HL-60 (cell line): ENCODE data around the gene TMEM89.
A peak's percentile ranks its signal among the peaks of the same experiment; 100 is the strongest.

Experiments
- DNase-seq, 2 experiments: peaks; one replicate each; pipeline ENCODE4 v3.0.0-alpha.2; 2010 to 2020; ENCODE audit warnings: low read depth in 1 of 2, low spot score in 1 of 2
- H3K27ac ChIP-seq: fragments of 250-450 bp; sonication (Bioruptor Pico); replicated peaks from 2 replicates; pipeline ENCODE4 v1.5.1; 2020; ENCODE audit warnings: mild to moderate bottlenecking, moderate library complexity
- H3K27me3 ChIP-seq: fragments of 250-450 bp; sonication (Bioruptor Pico); 2 replicates; pipeline ENCODE4 v1.5.1; 2021; ENCODE audit warnings: mild to moderate bottlenecking, moderate library complexity; ENCODE audit not compliant: insufficient read depth, poor library complexity, severe bottlenecking
- H3K4me3 ChIP-seq: replicated peaks from 2 replicates; pipeline ENCODE4 v1.5.1; 2011; ENCODE audit warnings: mild to moderate bottlenecking, control low read depth, low read length; ENCODE audit not compliant: insufficient read depth
- CTCF ChIP-seq: IDR thresholded peaks from one replicate; pipeline ENCODE4 v1.5.1; 2011; ENCODE audit warnings: low read length, control low read depth, inconsistent platforms; ENCODE audit not compliant: insufficient read depth
- GABPA ChIP-seq: IDR thresholded peaks from 2 replicates; pipeline ENCODE4 v1.6.1; 2012; ENCODE audit warnings: low read depth
- POLR2AphosphoS5 ChIP-seq: IDR thresholded peaks from 2 replicates; pipeline ENCODE4 v1.6.1; 2012; ENCODE audit warnings: low read depth
- REST ChIP-seq: IDR thresholded peaks from 2 replicates; pipeline ENCODE4 v1.6.1; 2012; ENCODE audit warnings: low read depth; ENCODE audit not compliant: insufficient replicate concordance
- SPI1 ChIP-seq: IDR thresholded peaks from 2 replicates; pipeline ENCODE4 v1.6.1; 2012; ENCODE audit warnings: low read depth, mild to moderate bottlenecking, borderline replicate concordance

Gene TMEM89

GRCh38 chr3:48656061-48656840 is 34.7 kb upstream of the TMEM89 start:
- TF ChIP-seq CTCF: peak; percentile 70
- peak; percentile 11 for TF ChIP-seq REST
- TF ChIP-seq SPI1: no peak
- no peak for TF ChIP-seq GABPA
- TF ChIP-seq POLR2AphosphoS5: no peak
- Histone ChIP-seq H3K4me3 (peak overlapping the region; percentile 50), H3K27me3 (peaks cover 3% of the 10 kb centered on the region), H3K27ac (peak overlapping the region; percentile 56)
- peak; percentile 71 to 84 for DNase-seq

GRCh38 chr3:48655606-48656005 is 34.0 kb upstream of the TMEM89 start:
- TF ChIP-seq REST (no peak), CTCF (no peak), SPI1 (no peak), POLR2AphosphoS5 (no peak), GABPA (no peak)
- DNase-seq: no peak
- Histone ChIP-seq H3K27ac (no peak overlapping the region), H3K4me3 (peak overlapping the region; percentile 50), H3K27me3 (no peaks in the 10 kb centered on the region)

GRCh38 chr3:48655063-48655462 is 33.5 kb upstream of the TMEM89 start:
- no peak for TF ChIP-seq CTCF
- TF ChIP-seq POLR2AphosphoS5: no peak
- TF ChIP-seq REST: no peak
- TF ChIP-seq SPI1: no peak
- no peak for TF ChIP-seq GABPA
- DNase-seq: no peak
- Histone ChIP-seq H3K27me3 (no peaks in the 10 kb centered on the region), H3K27ac (no peak overlapping the region), H3K4me3 (no peak overlapping the region)
